Duodenal mucosa (tissue), 2 donors: Measurements from ENCODE around the gene BLVRA.
A peak's percentile ranks its signal among the peaks of the same experiment; 100 is the strongest.
"Not testable (repeated sequence)": the region's sequence is repeated elsewhere in the genome, so short reads cannot be mapped to it uniquely, and the experiment has no call there.

Experiments used
- H3K27ac ChIP-seq: one replicate; pipeline ENCODE4 v1.7.0; 2013; ENCODE audit warnings: low read depth, low read length
- H3K27me3 ChIP-seq, 2 donors: one replicate each; pipeline ENCODE4 v1.7.0; 2013; ENCODE audit warnings: low read length in 2 of 2, control low read depth in 1 of 2; ENCODE audit not compliant: insufficient read depth in 2 of 2, control insufficient read depth in 1 of 2
- H3K36me3 ChIP-seq, 2 donors: one replicate each; pipeline ENCODE4 v1.7.0; 2013; ENCODE audit warnings: low read length in 2 of 2, control low read depth in 1 of 2; ENCODE audit not compliant: insufficient read depth in 2 of 2, control insufficient read depth in 1 of 2
- H3K4me1 ChIP-seq, 2 donors: one replicate each; pipeline ENCODE4 v1.7.0; 2013; ENCODE audit warnings: low read length in 2 of 2, control low read depth in 1 of 2; ENCODE audit not compliant: insufficient read depth in 2 of 2, control insufficient read depth in 1 of 2
- H3K4me3 ChIP-seq, 2 donors: one replicate each; pipeline ENCODE4 v1.7.0; 2013; ENCODE audit warnings: low read length in 2 of 2, low read depth in 1 of 2
- H3K9ac ChIP-seq, 2 donors: one replicate each; pipeline ENCODE4 v1.7.0; 2013; ENCODE audit warnings: low read length in 2 of 2, low read depth in 1 of 2
- H3K9me3 ChIP-seq, 2 donors: one replicate each; pipeline ENCODE4 v1.7.0; 2013; ENCODE audit warnings: low read length in 2 of 2, control low read depth in 1 of 2; ENCODE audit not compliant: control insufficient read depth in 1 of 2

BLVRA gene

DNA sequence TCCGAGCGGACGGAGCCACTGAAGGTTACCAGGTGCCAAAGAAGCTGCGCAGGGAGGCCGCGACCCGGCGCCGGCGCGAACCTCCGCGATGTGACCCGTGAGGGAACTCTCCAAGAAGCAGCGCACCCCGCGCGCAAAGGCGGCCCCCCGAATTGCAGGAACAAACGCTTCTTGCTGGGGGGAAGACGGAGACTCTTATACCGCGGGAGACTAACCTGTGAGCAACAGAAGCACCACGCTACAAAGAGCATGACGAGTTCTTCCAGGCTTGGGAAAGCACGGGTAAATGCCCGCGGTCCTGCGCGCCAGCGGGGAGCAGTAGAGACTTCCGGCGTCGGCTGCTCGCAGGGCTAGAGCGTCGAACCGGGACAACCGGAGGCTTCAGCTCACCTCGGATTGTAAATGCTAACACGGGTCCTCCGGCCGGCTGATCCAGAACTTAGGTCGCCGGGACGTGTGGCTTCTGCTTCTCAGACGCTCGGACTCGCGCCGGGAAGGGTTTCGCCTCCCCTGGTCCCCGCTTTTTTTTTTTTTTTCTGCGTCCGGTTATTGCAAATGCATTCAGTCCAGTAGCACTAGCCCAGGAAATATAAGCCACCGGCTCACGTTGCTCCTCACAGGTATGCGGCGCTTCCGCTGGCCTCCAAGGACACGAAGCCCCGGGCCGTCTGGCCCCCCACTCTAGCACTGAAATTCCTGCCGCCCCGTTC lies 29.1 kb upstream of the BLVRA start, which contains the start of gene COA1:
Gene COA1 (minus strand): TSS at position 310 of the 710 bp plus-strand sequence. CDS start 80,909 bp downstream, outside the sequence.
- peak within 1 kb of the TSS; percentile 83 to 90 for H3K9ac ChIP-seq
- peak within 1 kb of the TSS; percentile 85 to 98 for H3K4me3 ChIP-seq
- no peaks in the 10 kb centered on the region for H3K9me3 ChIP-seq
- H3K27ac ChIP-seq = peak within 1 kb of the TSS; percentile 36
- H3K4me1 ChIP-seq = peaks cover 12 to 13% of the 10 kb centered on the region in 2 donors
- H3K36me3 ChIP-seq = no peaks in the 10 kb centered on the region
- no peaks in the 10 kb centered on the region for H3K27me3 ChIP-seq

DNA sequence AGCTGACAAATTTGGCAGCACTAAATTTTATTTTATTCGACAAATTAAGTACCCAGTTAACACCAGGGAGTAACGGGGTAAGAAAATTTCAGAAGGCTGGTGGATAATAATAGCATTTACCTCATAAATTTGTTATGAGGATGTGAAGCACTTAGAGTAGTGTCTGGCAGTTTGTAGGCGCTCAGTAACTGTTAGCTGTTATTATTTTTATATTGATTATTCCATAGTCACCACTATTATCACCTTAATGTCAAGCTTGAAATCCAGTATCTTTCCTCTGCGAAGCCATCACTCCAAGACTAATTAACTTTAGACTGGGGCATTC lies 28.6 kb upstream of the BLVRA start:
- Histone ChIP-seq H3K9me3 (no peaks in the 10 kb centered on the region), H3K4me1 (peaks cover 12 to 13% of the 10 kb centered on the region in 2 donors)

DNA sequence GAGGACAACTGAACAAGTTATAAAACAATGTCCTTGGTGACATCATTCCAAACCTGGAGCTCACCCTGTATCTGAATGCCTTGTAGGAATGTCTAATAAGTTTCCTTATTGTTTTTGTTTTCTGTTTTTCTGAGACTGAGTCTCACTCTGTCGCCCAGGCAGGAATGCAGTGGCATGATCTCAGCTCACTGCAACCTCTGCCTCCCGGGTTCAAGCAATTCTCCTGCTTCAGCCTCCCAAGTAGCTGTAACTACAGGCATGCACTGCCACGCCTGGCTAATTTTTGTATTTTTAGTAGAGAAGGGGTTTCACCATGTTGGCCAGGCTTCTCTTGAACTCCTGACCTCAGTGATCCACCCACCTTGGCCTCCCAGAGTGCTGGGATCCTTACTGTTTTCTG lies 27.0 kb upstream of the BLVRA start:
- not testable (repeated sequence) for H3K9ac ChIP-seq, H3K4me3 ChIP-seq, H3K27ac ChIP-seq, H3K9me3 ChIP-seq, H3K36me3 ChIP-seq, H3K27me3 ChIP-seq
- H3K4me1 ChIP-seq = peaks cover 13 to 16% of the 10 kb centered on the region in 2 donors

More for the DNA sequence above, 28.6 kb upstream of the BLVRA start:
- Histone ChIP-seq H3K27ac (peak overlapping the region; percentile 36), H3K36me3 (no peaks in the 10 kb centered on the region), H3K4me3 (peak overlapping the region; percentile 85 to 98), H3K27me3 (no peaks in the 10 kb centered on the region), H3K9ac (peak overlapping the region; percentile 83 to 90)

DNA sequence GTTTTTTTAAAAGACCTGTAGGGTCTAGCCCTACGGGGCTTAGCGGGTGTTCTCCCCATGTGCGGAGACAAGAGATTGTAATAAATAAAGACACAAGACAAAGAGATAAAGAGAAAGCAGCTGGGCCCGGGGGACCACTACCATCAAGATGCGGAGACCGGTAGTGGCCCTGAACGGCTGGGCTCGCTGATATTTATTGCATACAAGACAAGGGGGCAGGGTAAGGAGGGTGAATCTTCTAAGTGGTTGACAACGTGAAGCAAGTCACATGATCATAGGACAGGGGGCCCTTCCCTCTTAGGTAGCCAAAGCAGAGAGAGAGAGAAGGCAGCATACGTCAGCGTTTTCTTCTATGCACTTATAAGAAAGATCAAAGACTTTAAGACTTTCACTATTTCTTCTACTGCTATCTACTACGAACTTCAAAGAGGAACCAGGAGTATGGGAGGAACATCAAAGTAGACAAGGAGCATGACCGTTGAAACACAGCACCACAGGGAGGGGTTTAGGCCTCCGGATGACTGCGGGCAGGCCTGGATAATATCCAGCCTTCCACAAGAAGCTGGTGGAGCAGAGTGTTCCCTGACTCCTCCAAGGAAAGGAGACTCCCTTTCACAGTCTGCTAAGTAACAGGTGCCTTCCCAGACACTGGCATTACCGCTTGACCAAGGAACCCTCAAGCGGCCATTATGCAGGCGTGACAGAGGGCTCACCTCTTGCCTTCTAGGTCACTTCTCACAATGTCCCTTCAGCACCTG lies 23.7 kb upstream of the BLVRA start:
- not testable (repeated sequence) for H3K27me3 ChIP-seq, H3K36me3 ChIP-seq, H3K4me1 ChIP-seq, H3K9ac ChIP-seq, H3K27ac ChIP-seq, H3K9me3 ChIP-seq, H3K4me3 ChIP-seq

DNA sequence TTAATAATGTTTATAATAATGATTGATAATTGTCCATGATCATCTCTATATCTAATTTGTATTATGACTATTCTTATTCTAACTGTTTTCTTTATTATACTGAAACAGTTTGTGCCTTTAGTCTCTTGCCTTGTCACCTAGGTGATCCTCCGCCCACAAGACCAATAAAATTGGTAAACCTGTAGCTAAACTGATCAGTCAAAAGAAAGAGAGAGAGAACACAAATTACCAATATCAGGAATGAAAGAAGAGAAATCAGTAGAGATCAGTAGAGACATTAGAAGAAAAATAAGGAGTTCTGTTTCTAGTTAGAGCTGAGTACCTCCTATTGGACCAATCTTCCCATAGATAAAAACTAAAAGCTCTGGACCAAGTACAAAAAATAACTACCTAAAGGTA lies 23.1 kb upstream of the BLVRA start:
- H3K9me3 ChIP-seq = no peaks in the 10 kb centered on the region
- no peak overlapping the region for H3K27ac ChIP-seq
- peaks cover 3% of the 10 kb centered on the region in 2 donors for H3K4me1 ChIP-seq
- H3K27me3 ChIP-seq = no peaks in the 10 kb centered on the region
- H3K9ac ChIP-seq = no peak overlapping the region
- no peak overlapping the region for H3K4me3 ChIP-seq
- H3K36me3 ChIP-seq = no peaks in the 10 kb centered on the region

DNA sequence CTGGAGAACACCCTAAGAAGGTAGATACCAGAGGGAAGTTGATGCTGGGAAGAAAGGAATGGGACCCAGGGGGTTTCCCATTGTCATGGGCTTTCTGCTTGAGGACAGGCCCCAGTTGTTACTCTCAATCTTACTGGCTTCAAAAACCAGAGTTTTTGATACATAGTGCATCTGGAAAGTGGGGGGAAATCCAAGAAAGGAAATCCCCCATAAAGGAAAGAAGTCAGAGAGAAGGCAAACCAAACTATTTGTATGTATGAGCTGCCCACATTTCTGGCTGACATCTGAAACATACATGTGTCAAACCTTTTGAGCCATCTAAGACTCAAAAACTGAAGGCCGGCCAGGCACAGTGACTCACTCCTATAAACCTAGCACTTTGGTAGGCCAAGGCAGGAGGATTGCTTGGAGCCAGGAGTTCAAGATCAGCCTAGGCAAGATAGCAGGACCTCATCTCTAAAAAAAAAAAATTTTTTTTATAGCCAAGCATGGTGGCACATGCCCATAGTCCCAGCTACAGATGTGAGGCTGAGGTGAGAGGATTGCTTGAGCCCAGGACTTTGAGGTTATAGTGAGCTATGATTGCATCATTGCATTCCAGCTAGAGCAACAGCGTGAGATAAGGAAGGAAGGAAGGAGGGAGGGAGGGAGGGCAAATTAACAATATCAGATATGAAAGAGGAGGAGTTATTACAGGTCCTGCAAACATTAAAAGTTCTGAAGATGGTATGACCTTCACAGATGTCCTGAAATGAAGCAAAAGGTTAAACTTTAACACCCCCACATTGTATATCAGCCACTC lies 22.5 kb upstream of the BLVRA start:
- H3K36me3 ChIP-seq = no peaks in the 10 kb centered on the region
- H3K9ac ChIP-seq = no peak overlapping the region
- no peaks in the 10 kb centered on the region for H3K9me3 ChIP-seq
- no peak overlapping the region for H3K27ac ChIP-seq
- H3K4me1 ChIP-seq = peaks cover 3% of the 10 kb centered on the region in 2 donors
- no peaks in the 10 kb centered on the region for H3K27me3 ChIP-seq
- no peak overlapping the region for H3K4me3 ChIP-seq

DNA sequence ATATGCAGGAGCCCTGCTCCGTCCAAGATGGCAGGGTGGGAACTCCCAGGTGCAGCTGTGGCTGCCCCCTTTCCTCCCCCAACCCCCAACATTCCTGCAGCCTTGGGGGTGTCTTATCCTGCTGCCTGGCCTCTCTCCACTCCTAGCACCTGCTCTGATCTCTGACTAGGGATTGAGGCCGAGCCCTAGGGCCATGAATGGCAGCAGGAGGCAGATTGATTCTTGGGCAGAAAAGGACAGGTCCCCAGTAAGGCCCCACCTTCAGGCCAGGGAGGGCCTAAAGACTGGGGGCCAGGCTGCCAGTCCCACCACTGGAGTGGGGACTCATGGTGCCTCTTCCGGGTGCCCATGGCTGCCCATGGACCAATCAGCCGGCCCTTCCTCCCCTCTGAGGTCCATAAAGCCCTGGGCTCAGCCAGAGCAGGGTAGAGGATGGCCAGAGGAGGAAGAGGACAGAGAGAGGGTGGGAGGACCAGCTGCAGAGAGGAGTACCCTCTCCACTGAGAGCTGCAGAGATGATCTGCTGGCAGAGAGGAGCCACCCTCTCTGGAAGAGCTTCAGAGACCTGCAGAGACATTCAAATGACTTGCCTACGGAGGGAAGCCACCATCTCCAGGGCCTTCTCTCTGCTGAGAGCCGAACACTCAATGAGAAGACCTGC lies 20.9 kb upstream of the BLVRA start:
- Histone ChIP-seq H3K9me3 (no peaks in the 10 kb centered on the region), H3K9ac (no peak overlapping the region), H3K27me3 (no peaks in the 10 kb centered on the region), H3K36me3 (no peaks in the 10 kb centered on the region), H3K4me3 (no peak overlapping the region), H3K4me1 (peaks cover 3% of the 10 kb centered on the region in 2 donors), H3K27ac (no peak overlapping the region)

DNA sequence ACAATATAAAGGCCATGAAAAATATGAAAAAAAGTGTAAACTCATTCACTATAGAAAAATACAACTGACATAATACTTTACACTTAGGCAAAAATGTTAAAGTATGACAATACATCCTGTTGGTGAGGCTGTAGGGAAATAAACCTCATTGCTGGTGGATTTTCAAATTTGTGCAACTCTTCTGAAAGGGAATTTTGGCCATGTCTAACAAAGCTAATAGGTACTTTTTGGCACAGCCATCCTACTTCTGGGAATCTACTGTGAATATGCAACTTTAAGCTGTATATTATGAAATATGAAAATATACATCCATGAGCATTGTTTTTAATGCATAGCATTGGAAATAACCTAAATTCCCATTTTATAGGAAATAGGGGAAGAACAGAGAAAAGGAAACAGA lies 15.8 kb upstream of the BLVRA start:
- no peak overlapping the region for H3K9ac ChIP-seq

DNA sequence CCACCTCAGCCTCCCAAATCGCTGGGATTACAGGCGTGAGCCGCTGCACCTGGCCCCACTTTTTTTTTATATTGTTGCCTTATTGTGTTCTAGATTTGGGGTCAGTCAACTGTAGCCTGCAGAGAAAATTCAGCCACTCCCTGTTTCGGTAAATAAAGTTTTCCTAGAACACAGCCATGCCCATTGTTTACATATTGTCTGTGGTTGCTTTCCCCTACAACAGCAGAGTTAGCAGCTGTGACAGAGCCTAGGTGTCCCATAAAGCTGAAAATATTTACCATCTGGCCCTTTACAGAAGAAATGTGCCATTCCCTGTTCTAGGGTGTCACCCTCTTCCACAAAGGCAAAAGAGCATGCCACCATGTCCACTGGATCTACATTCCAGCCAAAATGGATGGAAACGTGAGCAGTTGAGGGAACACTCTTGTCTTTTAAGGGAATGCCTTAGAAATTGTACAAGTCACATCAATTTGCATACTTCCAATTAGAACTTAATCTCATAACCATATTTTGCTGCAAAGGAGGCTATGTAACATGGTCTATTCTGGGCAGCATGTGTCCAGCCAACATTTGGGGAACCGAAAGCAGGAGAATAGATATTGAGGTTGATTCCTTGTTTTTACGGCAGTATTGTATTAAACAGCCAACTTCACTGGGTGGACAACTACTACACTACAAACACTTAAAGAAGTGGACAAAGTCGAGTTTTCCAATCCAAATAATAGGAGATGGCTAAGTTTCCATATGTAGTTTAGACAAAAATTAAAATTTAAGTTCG lies 11.0 kb upstream of the BLVRA start:
- no peaks in the 10 kb centered on the region for H3K4me1 ChIP-seq
- no peak overlapping the region for H3K9ac ChIP-seq
- H3K27ac ChIP-seq = no peak overlapping the region
- H3K4me3 ChIP-seq = no peak overlapping the region
- H3K9me3 ChIP-seq = no peaks in the 10 kb centered on the region
- H3K36me3 ChIP-seq = no peaks in the 10 kb centered on the region
- peaks cover 0 to 5% of the 10 kb centered on the region in 2 donors for H3K27me3 ChIP-seq

More for the DNA sequence above, 15.8 kb upstream of the BLVRA start:
- Histone ChIP-seq H3K4me1 (no peaks in the 10 kb centered on the region), H3K27ac (no peak overlapping the region), H3K9me3 (no peaks in the 10 kb centered on the region), H3K4me3 (no peak overlapping the region), H3K36me3 (no peaks in the 10 kb centered on the region), H3K27me3 (peaks cover 0 to 3% of the 10 kb centered on the region in 2 donors)
